Mesodermal cell (in vitro differentiated cells): ENCODE measurements around the gene PCDHA1.

Experiments
- H3K27ac ChIP-seq: 2 replicates; pipeline ENCODE4 v1.7.0; 2013; ENCODE audit warnings: mild to moderate bottlenecking, low read depth, low read length, moderate library complexity; ENCODE audit not compliant: severe bottlenecking
- H3K36me3 ChIP-seq: 2 replicates; pipeline ENCODE4 v1.7.1; 2013; ENCODE audit warnings: mild to moderate bottlenecking, low read length, moderate library complexity; ENCODE audit not compliant: control insufficient read depth, insufficient read depth
- H3K4me1 ChIP-seq: one replicate; pipeline ENCODE4 v1.7.1; 2013; ENCODE audit warnings: mild to moderate bottlenecking, low read length; ENCODE audit not compliant: insufficient read depth, control insufficient read depth, poor library complexity, severe bottlenecking
- H3K4me3 ChIP-seq: 2 replicates; pipeline ENCODE4 v1.7.0; 2013; ENCODE audit warnings: low read length, control low read depth, mild to moderate bottlenecking; ENCODE audit not compliant: insufficient read depth, poor library complexity, severe bottlenecking; ENCODE audit errors: extremely low read depth
- H3K9me3 ChIP-seq: 2 replicates; pipeline ENCODE4 v1.7.1; 2013; ENCODE audit warnings: mild to moderate bottlenecking, low read length, moderate library complexity; ENCODE audit not compliant: control insufficient read depth
- WGBS, 2 experiments: methylation state at CpG; one replicate each; pipeline ENCODE4 v1.1.5; 2013; ENCODE audit warnings: missing lambda C conversion rate in 2 of 2; ENCODE audit not compliant: insufficient coverage in 2 of 2; 5-methylcytosine and 5-hydroxymethylcytosine counted together

Gene PCDHA1

GRCh38 chr5:140946578-140946977 is 160.6 kb downstream of the PCDHA1 start:
- no peak overlapping the region for H3K27ac ChIP-seq
- H3K9me3 ChIP-seq: no peaks in the 10 kb centered on the region
- no peaks in the 10 kb centered on the region for H3K36me3 ChIP-seq
- no peak overlapping the region for H3K4me3 ChIP-seq
- H3K4me1 ChIP-seq: no peaks in the 10 kb centered on the region
- 83% methylated on average over 1 of the region's 2 CpGs; no CpG with 5 or more reads in 1 of the 2 experiments for WGBS, 2 experiments

GRCh38 chr5:140951636-140952035 is 165.7 kb downstream of the PCDHA1 start:
- Histone ChIP-seq H3K27ac (no peak overlapping the region), H3K4me3 (no peak overlapping the region), H3K4me1 (no peaks in the 10 kb centered on the region), H3K36me3 (no peaks in the 10 kb centered on the region), H3K9me3 (no peaks in the 10 kb centered on the region)
- 83 to 84% methylated on average over 5 to 6 of the region's 6 CpGs for WGBS, 2 experiments

GRCh38 chr5:140953234-140953633 is 167.3 kb downstream of the PCDHA1 start:
- Histone ChIP-seq H3K9me3 (no peaks in the 10 kb centered on the region), H3K36me3 (no peaks in the 10 kb centered on the region), H3K4me1 (no peaks in the 10 kb centered on the region), H3K4me3 (no peak overlapping the region), H3K27ac (no peak overlapping the region)
- WGBS, 2 experiments: 29% methylated on average over 1 of the region's 2 CpGs

- no peaks in the 10 kb centered on the region for H3K4me1 ChIP-seq
- H3K4me3 ChIP-seq: no peak overlapping the region
- no peaks in the 10 kb centered on the region for H3K9me3 ChIP-seq
- H3K27ac ChIP-seq: no peak overlapping the region
- no peaks in the 10 kb centered on the region for H3K36me3 ChIP-seq
- no CpG with 5 or more reads among the region's 1 CpG for WGBS, 2 experiments
These were observed 176.2 kb downstream of the PCDHA1 start for GRCh38 chr5:140962190-140962589.

- no peaks in the 10 kb centered on the region for H3K4me1 ChIP-seq
- no peak overlapping the region for H3K4me3 ChIP-seq
- 83% methylated on average over 1 of the region's 3 CpGs; no CpG with 5 or more reads in 1 of the 2 experiments for WGBS, 2 experiments
- H3K36me3 ChIP-seq: no peaks in the 10 kb centered on the region
- H3K27ac ChIP-seq: no peak overlapping the region
- H3K9me3 ChIP-seq: no peaks in the 10 kb centered on the region
These were observed 178.4 kb downstream of the PCDHA1 start for GRCh38 chr5:140964356-140964755.

GRCh38 chr5:140965905-140966292 is 180.0 kb downstream of the PCDHA1 start:
- Histone ChIP-seq H3K4me1 (no peaks in the 10 kb centered on the region), H3K4me3 (peak overlapping the region; percentile 54), H3K36me3 (no peaks in the 10 kb centered on the region), H3K27ac (no peak overlapping the region), H3K9me3 (no peaks in the 10 kb centered on the region)
- WGBS, 2 experiments: 3 to 5% methylated on average over 7 to 9 of the region's 9 CpGs

- H3K27ac ChIP-seq: no peak within 1 kb of the TSS
- WGBS, 2 experiments: 1 to 2% methylated on average over 53 to 59 of the region's 80 CpGs
These were observed 180.6 kb downstream of the PCDHA1 start, which contains the start of gene PCDHAC2 for GRCh38 chr5:140966293-140967225. Gene PCDHAC2, plus strand, starts transcription at chr5:140966476. Its CDS starts 291 bp downstream, at chr5:140966767.

GRCh38 chr5:140967226-140967893 is 181.4 kb downstream of the PCDHA1 start:
- peak overlapping the region; percentile 54 for H3K4me3 ChIP-seq
- H3K36me3 ChIP-seq: no peaks in the 10 kb centered on the region
- WGBS, 2 experiments: 53 to 56% methylated on average over 31 of the region's 34 CpGs
- no peak overlapping the region for H3K27ac ChIP-seq
- no peaks in the 10 kb centered on the region for H3K4me1 ChIP-seq
- no peaks in the 10 kb centered on the region for H3K9me3 ChIP-seq

More at GRCh38 chr5:140966293-140967225, 180.6 kb downstream of the PCDHA1 start, which contains the start of gene PCDHAC2:
- no peaks in the 10 kb centered on the region for H3K36me3 ChIP-seq
- no peaks in the 10 kb centered on the region for H3K9me3 ChIP-seq
- H3K4me3 ChIP-seq: peak within 1 kb of the TSS; percentile 54
- H3K4me1 ChIP-seq: no peaks in the 10 kb centered on the region

- Histone ChIP-seq H3K4me3 (no peak overlapping the region), H3K9me3 (no peaks in the 10 kb centered on the region), H3K27ac (no peak overlapping the region), H3K36me3 (no peaks in the 10 kb centered on the region), H3K4me1 (no peaks in the 10 kb centered on the region)
These were observed 183.9 kb downstream of the PCDHA1 start for GRCh38 chr5:140969880-140970279.

- no peak overlapping the region for H3K4me3 ChIP-seq
- H3K9me3 ChIP-seq: no peaks in the 10 kb centered on the region
- peaks cover 6% of the 10 kb centered on the region for H3K4me1 ChIP-seq
- H3K27ac ChIP-seq: no peak overlapping the region
- no peaks in the 10 kb centered on the region for H3K36me3 ChIP-seq
These were observed 187.6 kb downstream of the PCDHA1 start for GRCh38 chr5:140973550-140973949.

- Histone ChIP-seq H3K4me3 (no peak overlapping the region), H3K9me3 (no peaks in the 10 kb centered on the region), H3K27ac (no peak overlapping the region), H3K36me3 (no peaks in the 10 kb centered on the region), H3K4me1 (peaks cover 6% of the 10 kb centered on the region)
- WGBS, 2 experiments: 100% methylated on average over 1 of the region's 3 CpGs; no CpG with 5 or more reads in 1 of the 2 experiments
These were observed 191.1 kb downstream of the PCDHA1 start for GRCh38 chr5:140977003-140977402.
